Measurements from ENCODE around the gene MAT1A. TPM values are rescaled to one million over a fixed set of nuclear protein-coding genes. Genes with fewer than 3 reads are reported as not detected.
"Not testable (repeated sequence)": the region's sequence is repeated elsewhere in the genome, so short reads cannot be mapped to it uniquely, and the experiment has no call there.

Gene MAT1A
- total RNA-seq, 1 donor = not detected

DNA sequence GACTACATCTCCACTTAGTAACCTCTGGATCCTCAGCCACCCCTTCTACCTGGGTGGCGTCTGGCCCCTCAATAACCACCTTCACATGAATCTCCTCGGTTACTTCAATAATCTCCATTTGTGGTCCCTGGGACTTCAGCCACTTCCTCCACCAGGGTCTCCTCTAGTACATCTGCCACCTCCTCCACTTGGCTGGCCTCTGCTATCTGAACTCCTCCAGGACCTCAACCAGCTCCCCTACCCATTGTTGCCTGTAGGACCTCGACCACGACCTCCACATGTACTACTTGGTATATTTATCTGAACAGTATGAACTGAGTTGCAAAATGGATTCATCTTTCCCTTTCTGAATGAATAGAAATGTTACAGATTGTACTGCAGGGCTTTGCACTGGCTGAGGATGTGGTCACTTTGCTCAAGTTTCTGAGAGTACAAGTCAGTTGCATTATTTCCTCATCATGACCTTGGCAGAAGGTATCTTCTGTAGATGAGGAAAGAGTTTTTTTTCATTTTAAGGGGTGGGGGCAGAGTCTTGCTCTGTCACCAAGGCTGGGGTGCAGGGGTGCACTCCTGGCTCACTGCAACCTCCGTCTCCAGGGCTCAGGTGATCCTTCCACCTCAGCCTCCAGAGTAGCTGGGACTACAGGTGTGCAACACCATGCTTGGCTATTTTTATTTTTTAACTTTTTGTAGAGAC, 36.0 kb downstream of the MAT1A start:
- no peak overlapping the region for H3K27ac ChIP-seq (ENCODE audit: low read depth, low read length)
- TF ChIP-seq, protein P1, sequence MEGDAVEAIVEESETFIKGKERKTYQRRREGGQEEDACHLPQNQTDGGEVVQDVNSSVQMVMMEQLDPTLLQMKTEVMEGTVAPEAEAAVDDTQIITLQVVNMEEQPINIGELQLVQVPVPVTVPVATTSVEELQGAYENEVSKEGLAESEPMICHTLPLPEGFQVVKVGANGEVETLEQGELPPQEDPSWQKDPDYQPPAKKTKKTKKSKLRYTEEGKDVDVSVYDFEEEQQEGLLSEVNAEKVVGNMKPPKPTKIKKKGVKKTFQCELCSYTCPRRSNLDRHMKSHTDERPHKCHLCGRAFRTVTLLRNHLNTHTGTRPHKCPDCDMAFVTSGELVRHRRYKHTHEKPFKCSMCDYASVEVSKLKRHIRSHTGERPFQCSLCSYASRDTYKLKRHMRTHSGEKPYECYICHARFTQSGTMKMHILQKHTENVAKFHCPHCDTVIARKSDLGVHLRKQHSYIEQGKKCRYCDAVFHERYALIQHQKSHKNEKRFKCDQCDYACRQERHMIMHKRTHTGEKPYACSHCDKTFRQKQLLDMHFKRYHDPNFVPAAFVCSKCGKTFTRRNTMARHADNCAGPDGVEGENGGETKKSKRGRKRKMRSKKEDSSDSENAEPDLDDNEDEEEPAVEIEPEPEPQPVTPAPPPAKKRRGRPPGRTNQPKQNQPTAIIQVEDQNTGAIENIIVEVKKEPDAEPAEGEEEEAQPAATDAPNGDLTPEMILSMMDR (IDR thresholded peaks at IDR 0.05; ENCODE audit: extremely low read depth, low read depth, low read length) = no peak
- no peak for DNase-seq (ENCODE audit: insufficient read length, low spot score, missing footprints)
- H3K4me1 ChIP-seq (ENCODE audit: insufficient read depth, low read length) = no peaks in the 10 kb centered on the region
- peaks cover 3% of the 10 kb centered on the region for H3K27me3 ChIP-seq (ENCODE audit: insufficient read depth, low read length)
- H3K4me3 ChIP-seq (ENCODE audit: insufficient read depth, low read length) = no peak overlapping the region
- no peaks in the 10 kb centered on the region for H3K79me2 ChIP-seq (ENCODE audit: insufficient read depth, low read length)
- no peaks in the 10 kb centered on the region for H3K9me3 ChIP-seq (ENCODE audit: low read depth, low read length)
- no peaks in the 10 kb centered on the region for H3K36me3 ChIP-seq (ENCODE audit: insufficient read depth, low read length)
- no peak overlapping the region for H3K4me2 ChIP-seq (ENCODE audit: insufficient read depth, low read length)
- H4K20me1 ChIP-seq (ENCODE audit: insufficient read depth, low read length) = no peaks in the 10 kb centered on the region
- no peak overlapping the region for H2AFZ ChIP-seq (ENCODE audit: low read length)

DNA sequence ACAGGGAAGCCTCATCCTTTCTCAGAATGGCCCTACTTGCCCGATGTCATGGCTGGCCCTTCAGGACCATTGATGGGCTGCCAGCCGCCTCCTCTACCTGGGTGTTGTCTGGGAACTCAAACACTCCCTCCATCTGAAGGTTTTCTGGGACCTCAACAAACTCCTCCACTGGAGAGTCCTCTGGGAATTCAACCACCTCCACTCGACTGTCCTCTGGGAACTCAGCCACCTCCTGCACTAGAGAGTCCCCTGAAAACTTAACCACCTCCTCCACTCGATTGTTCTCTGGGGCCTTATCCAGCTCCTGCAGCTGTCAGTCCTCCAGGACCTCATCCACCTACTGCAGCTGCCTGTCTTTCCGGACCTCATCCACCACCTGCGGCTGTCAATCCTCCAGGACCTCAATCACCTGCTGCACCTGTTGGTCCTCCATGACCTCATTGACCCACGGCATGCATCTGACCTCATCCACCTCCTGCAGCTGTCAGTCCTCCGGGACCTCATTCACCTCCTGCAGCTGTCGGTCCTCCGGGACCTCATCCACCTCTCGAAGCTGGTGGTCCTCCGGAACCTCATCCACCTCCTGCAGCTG, 37.1 kb downstream of the MAT1A start:
- H4K20me1 ChIP-seq (ENCODE audit: insufficient read depth, low read length) = no peaks in the 10 kb centered on the region
- H3K36me3 ChIP-seq (ENCODE audit: insufficient read depth, low read length) = no peaks in the 10 kb centered on the region
- DNase-seq (ENCODE audit: insufficient read length, low spot score, missing footprints) = no peak
- TF ChIP-seq, protein P1 (IDR thresholded peaks at IDR 0.05; ENCODE audit: extremely low read depth, low read depth, low read length) = no peak
- H3K27ac ChIP-seq (ENCODE audit: low read depth, low read length) = no peak overlapping the region
- H3K4me2 ChIP-seq (ENCODE audit: insufficient read depth, low read length) = no peak overlapping the region
- peaks cover 3% of the 10 kb centered on the region for H3K27me3 ChIP-seq (ENCODE audit: insufficient read depth, low read length)
- no peaks in the 10 kb centered on the region for H3K79me2 ChIP-seq (ENCODE audit: insufficient read depth, low read length)
- no peak overlapping the region for H3K4me3 ChIP-seq (ENCODE audit: insufficient read depth, low read length)
- H2AFZ ChIP-seq (ENCODE audit: low read length) = no peak overlapping the region
- H3K4me1 ChIP-seq (ENCODE audit: insufficient read depth, low read length) = no peaks in the 10 kb centered on the region
- no peaks in the 10 kb centered on the region for H3K9me3 ChIP-seq (ENCODE audit: low read depth, low read length)

DNA sequence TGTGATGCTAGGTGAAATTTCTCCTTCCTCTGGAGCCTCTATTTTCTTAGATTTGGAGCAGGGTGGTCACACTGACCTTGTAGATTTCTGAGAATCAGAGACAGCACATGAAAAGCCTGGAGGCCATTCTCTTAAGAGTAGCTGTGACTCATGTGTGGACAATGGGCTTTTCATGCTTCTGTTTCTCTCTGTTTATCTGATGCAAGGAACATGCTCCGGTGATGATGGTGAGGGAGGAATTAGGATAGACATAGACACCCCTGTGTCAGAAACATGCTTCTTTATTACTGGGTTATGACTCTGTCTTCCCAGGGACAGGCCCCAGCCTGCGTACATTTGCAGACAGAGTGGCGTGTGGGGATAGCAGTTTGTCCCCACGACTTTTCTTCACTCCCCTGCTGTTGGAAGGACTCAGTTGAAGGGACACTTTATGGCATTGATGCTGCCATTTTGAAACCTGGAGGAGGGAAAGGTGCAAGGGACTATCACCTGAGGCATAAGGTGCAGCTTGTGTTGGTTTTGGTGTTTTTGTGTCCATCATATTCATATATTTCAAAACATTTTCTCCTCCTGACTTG, 37.7 kb downstream of the MAT1A start:
- H3K79me2 ChIP-seq (ENCODE audit: insufficient read depth, low read length); H4K20me1 ChIP-seq (ENCODE audit: insufficient read depth, low read length); H3K27me3 ChIP-seq (ENCODE audit: insufficient read depth, low read length); H3K9me3 ChIP-seq (ENCODE audit: low read depth, low read length); H3K4me2 ChIP-seq (ENCODE audit: insufficient read depth, low read length); H2AFZ ChIP-seq (ENCODE audit: low read length); H3K4me3 ChIP-seq (ENCODE audit: insufficient read depth, low read length); DNase-seq (ENCODE audit: insufficient read length, low spot score, missing footprints); H3K27ac ChIP-seq (ENCODE audit: low read depth, low read length); H3K36me3 ChIP-seq (ENCODE audit: insufficient read depth, low read length); H3K4me1 ChIP-seq (ENCODE audit: insufficient read depth, low read length): not testable (repeated sequence)

DNA sequence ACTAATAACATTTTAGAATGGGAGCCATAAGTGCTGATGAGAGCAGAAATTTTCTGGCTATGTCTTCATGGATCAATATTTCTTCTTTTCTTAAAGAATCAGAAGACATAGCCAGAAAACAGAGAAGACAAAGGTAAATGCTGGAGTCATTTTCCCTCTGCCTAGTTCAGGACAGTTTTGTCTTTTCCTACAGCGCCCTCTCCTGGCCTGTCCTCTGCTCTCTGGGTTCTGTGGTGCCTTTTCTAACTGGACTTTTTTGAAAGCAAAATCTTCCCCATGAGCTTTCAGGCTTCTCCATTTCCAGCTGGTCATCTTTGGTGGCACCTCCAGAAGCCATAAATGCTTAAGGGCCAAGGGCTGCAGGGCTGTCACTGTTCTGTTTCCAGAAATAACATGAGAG, 39.1 kb downstream of the MAT1A start:
- not testable (repeated sequence) for H2AFZ ChIP-seq (ENCODE audit: low read length); H4K20me1 ChIP-seq (ENCODE audit: insufficient read depth, low read length); H3K27me3 ChIP-seq (ENCODE audit: insufficient read depth, low read length); H3K79me2 ChIP-seq (ENCODE audit: insufficient read depth, low read length); H3K4me2 ChIP-seq (ENCODE audit: insufficient read depth, low read length); H3K36me3 ChIP-seq (ENCODE audit: insufficient read depth, low read length); H3K4me3 ChIP-seq (ENCODE audit: insufficient read depth, low read length); DNase-seq (ENCODE audit: insufficient read length, low spot score, missing footprints); H3K9me3 ChIP-seq (ENCODE audit: low read depth, low read length); H3K27ac ChIP-seq (ENCODE audit: low read depth, low read length); H3K4me1 ChIP-seq (ENCODE audit: insufficient read depth, low read length)

DNA sequence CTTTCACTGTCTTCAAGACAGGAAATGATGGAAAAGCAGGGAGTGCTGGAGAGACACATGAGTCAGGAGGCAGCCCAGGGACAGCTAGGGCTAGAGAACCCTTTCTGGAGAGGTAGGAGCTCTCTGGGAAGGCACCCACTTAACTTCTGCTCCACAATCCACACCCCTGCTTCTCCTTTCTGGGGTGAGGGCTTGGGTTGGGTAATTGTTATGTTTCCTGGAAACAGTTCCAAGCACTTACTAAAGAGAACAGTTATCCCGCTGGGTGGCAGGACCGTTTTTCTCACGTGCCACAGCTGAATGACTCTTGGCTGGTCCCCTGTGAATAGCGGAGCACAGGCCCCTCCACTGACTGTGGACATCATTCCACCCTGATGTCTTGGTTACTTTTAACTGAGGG, 39.6 kb downstream of the MAT1A start:
- H3K27me3 ChIP-seq (ENCODE audit: insufficient read depth, low read length); H2AFZ ChIP-seq (ENCODE audit: low read length); H3K4me3 ChIP-seq (ENCODE audit: insufficient read depth, low read length); H3K36me3 ChIP-seq (ENCODE audit: insufficient read depth, low read length); H4K20me1 ChIP-seq (ENCODE audit: insufficient read depth, low read length); H3K27ac ChIP-seq (ENCODE audit: low read depth, low read length); H3K4me2 ChIP-seq (ENCODE audit: insufficient read depth, low read length); H3K79me2 ChIP-seq (ENCODE audit: insufficient read depth, low read length); H3K4me1 ChIP-seq (ENCODE audit: insufficient read depth, low read length); DNase-seq (ENCODE audit: insufficient read length, low spot score, missing footprints); H3K9me3 ChIP-seq (ENCODE audit: low read depth, low read length): not testable (repeated sequence)

DNA sequence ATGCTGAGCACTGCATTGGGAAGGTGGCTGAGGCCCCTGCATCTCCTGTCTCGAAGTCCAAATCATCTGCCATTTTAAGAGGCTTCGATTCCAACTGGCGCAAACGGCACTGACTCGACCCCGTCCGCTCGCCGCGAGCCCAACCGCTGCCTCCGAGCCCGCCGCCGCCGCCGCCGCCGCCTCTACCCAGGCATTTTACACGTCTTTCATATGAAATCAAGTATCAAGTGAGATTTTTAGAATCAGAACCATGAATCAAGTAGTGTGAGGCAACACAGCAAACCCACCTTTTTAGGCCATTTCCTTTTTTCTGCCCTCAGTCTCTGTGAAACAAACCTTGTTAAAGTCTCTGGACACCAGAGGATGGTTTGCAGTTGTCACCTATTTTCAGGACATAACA, 41.8 kb downstream of the MAT1A start:
- H3K9me3 ChIP-seq (ENCODE audit: low read depth, low read length); H3K27me3 ChIP-seq (ENCODE audit: insufficient read depth, low read length); H3K36me3 ChIP-seq (ENCODE audit: insufficient read depth, low read length); H2AFZ ChIP-seq (ENCODE audit: low read length); H4K20me1 ChIP-seq (ENCODE audit: insufficient read depth, low read length); H3K79me2 ChIP-seq (ENCODE audit: insufficient read depth, low read length); H3K4me1 ChIP-seq (ENCODE audit: insufficient read depth, low read length); H3K27ac ChIP-seq (ENCODE audit: low read depth, low read length); DNase-seq (ENCODE audit: insufficient read length, low spot score, missing footprints); H3K4me2 ChIP-seq (ENCODE audit: insufficient read depth, low read length); H3K4me3 ChIP-seq (ENCODE audit: insufficient read depth, low read length): not testable (repeated sequence)

DNA sequence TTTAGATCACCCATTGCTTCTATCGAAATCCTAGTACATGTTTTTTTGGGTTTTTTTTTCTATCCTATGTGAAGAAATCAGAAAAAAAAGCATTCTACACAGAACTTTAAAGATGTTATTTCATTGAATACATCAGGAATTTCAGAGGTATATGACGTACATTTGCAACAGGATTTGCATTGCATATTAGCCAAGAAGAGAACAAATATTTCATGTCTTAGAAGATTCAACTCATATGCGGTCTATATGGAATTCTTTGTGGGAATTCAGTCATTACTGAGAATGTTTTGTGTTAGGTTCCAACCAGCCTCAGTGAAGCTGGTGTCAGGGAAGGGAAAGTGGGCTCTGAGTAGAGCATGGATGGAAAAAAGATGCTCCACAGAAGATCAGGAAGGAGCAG, 45.1 kb downstream of the MAT1A start:
- not testable (repeated sequence) for H3K4me3 ChIP-seq (ENCODE audit: insufficient read depth, low read length); H4K20me1 ChIP-seq (ENCODE audit: insufficient read depth, low read length); H3K4me1 ChIP-seq (ENCODE audit: insufficient read depth, low read length); DNase-seq (ENCODE audit: insufficient read length, low spot score, missing footprints); H3K79me2 ChIP-seq (ENCODE audit: insufficient read depth, low read length); H3K27me3 ChIP-seq (ENCODE audit: insufficient read depth, low read length); H3K9me3 ChIP-seq (ENCODE audit: low read depth, low read length); H3K4me2 ChIP-seq (ENCODE audit: insufficient read depth, low read length); H2AFZ ChIP-seq (ENCODE audit: low read length); H3K36me3 ChIP-seq (ENCODE audit: insufficient read depth, low read length); H3K27ac ChIP-seq (ENCODE audit: low read depth, low read length)
